ENCODE data around the gene POLDIP2. TPM values are rescaled to one million over a fixed set of nuclear protein-coding genes. Genes with fewer than 3 reads are reported as not detected.

POLDIP2 gene, protein sequence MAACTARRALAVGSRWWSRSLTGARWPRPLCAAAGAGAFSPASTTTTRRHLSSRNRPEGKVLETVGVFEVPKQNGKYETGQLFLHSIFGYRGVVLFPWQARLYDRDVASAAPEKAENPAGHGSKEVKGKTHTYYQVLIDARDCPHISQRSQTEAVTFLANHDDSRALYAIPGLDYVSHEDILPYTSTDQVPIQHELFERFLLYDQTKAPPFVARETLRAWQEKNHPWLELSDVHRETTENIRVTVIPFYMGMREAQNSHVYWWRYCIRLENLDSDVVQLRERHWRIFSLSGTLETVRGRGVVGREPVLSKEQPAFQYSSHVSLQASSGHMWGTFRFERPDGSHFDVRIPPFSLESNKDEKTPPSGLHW
- 70.1 to 70.8 TPM (median 70.4 TPM) in 3 replicates for total RNA-seq
- long read RNA-seq, transcript POLDIP2-201 (11 exons, 2,121 nt) = major isoform, 191 of 206 reads
- long read RNA-seq, partial matches to known transcripts = 3 of 206 reads
- long read RNA-seq, other reads (novel, unspliced or antisense) = 12 of 206 reads

DNA sequence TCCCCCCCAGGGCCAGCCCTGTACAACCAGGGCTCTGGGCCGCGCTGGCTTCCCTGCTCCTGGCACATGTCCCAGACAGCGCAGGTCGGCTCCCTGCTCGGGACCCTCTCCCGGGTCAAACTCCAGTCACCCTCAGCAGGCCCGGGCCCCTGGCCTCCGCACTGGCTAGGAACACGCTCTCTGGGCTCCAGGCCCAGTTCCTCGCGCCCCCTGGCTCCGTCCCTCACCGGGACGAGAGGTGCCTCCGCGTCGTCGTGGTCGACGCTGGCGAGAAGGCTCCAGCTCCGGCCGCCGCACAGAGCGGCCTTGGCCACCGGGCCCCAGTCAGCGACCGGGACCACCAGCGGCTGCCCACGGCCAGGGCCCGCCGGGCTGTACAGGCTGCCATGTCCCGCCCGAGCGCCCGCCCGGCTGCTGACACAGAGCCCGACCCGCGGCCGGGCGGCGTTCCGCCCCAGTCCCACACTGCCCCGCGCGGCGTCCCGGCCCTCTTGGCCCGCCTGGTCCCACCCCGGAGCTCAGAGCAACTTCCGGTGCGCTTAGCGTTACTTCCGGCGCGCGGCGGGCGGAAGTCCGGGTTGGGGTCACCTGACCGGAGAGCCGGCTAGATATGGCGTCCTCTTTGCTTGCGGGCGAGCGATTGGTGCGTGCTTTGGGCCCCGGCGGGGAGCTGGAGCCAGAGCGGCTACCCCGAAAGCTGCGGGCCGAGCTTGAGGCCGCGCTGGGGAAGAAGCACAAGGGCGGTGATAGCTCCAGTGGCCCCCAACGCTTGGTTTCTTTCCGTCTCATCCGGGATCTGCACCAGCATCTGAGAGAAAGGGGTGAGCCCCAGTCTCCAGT lies at the start of gene POLDIP2:
Gene POLDIP2, minus strand, starts transcription at position 467 of the 840 bp plus-strand sequence. Its CDS starts 79 bp downstream, at position 388.
- Mint-ChIP-seq H3K36me3 (ENCODE audit: low read depth) (peaks cover 17% of the 10 kb centered on the region), H3K27me3 (ENCODE audit: low read depth) (no peaks in the 10 kb centered on the region), H3K9me3 (ENCODE audit: low read depth) (no peaks in the 10 kb centered on the region), H3K27ac (ENCODE audit: unreplicated experiment) (peak within 1 kb of the TSS; percentile 91), H3K4me3 (ENCODE audit: unreplicated experiment) (peak within 1 kb of the TSS; percentile 92), H3K4me1 (ENCODE audit: low read depth) (peaks cover 24% of the 10 kb centered on the region)
- peak; percentile 98 for DNase-seq (ENCODE audit: low spot score)
- TF ChIP-seq, protein P1, sequence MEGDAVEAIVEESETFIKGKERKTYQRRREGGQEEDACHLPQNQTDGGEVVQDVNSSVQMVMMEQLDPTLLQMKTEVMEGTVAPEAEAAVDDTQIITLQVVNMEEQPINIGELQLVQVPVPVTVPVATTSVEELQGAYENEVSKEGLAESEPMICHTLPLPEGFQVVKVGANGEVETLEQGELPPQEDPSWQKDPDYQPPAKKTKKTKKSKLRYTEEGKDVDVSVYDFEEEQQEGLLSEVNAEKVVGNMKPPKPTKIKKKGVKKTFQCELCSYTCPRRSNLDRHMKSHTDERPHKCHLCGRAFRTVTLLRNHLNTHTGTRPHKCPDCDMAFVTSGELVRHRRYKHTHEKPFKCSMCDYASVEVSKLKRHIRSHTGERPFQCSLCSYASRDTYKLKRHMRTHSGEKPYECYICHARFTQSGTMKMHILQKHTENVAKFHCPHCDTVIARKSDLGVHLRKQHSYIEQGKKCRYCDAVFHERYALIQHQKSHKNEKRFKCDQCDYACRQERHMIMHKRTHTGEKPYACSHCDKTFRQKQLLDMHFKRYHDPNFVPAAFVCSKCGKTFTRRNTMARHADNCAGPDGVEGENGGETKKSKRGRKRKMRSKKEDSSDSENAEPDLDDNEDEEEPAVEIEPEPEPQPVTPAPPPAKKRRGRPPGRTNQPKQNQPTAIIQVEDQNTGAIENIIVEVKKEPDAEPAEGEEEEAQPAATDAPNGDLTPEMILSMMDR (IDR thresholded peaks at IDR 0.05) = peak; percentile 52

DNA sequence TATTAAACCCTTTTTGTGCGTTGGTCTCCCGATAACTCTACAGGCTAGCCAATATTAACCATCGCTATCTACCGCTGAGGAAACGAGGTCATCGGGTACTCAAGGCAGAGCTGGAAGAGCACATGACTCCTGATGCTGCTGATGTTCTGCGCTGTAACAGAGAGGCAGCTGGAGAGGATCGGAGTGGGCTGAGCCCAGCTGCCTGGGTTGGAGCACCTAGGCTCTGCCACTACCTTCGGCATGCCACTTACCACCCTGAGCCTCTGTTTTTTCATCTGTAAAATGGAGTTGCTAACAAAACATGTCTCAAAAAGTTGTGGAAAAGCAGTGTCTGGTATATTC lies 49.1 kb upstream of the POLDIP2 start:
- no peak for DNase-seq (ENCODE audit: low spot score)
- Mint-ChIP-seq H3K4me1 (ENCODE audit: low read depth) (peaks cover 21% of the 10 kb centered on the region), H3K27me3 (ENCODE audit: low read depth) (peaks cover 3% of the 10 kb centered on the region), H3K36me3 (ENCODE audit: low read depth) (no peaks in the 10 kb centered on the region), H3K4me3 (ENCODE audit: unreplicated experiment) (peak overlapping the region; percentile 64), H3K27ac (ENCODE audit: unreplicated experiment) (no peak overlapping the region), H3K9me3 (ENCODE audit: low read depth) (no peaks in the 10 kb centered on the region)
- TF ChIP-seq, protein P1 (IDR thresholded peaks at IDR 0.05) = no peak

DNA sequence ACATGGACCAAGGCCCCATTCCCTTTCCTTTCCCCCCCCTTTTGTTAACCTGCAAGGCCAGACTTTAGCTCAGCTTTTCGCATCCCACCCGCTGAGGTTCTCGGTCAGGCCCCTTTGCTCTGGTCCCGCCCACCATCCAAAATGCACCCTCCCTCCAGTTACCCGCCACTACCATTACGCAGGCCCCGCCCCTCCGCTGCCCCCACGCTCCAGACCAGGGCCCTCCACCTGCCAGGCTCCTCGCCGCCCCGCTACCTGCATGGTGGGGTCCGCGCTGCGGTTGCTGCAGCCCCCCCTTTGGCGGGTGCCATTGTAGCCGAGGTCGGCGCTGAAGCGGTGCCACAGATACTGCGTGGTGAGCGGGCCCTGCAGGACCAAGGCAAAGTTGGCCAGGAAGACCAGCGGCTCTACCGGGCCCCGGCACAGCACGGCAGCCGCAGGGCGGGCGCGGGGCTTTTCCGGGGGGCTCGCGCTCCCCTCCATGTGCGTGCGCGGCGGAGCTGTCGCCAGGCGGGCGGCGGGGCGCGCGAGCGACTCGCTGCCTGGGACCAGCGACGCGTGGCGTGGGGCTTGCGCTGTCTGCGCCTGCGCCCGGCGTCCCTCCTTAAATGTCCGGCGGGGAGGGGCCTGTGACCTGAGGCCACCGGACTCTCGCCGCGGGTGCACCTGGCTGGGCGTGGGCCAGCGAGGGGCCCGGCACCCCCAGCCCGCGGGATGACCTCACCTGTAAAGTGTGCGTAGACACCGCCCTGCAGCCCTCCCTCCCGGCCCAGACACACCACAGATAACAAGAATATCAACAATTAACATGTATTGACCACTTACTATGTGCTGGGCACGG lies 48.5 kb upstream of the POLDIP2 start, which contains the start of gene SLC46A1:
Gene SLC46A1, minus strand, starts transcription at position 581 of the 841 bp plus-strand sequence. Its CDS starts 98 bp downstream, at position 483.
- Mint-ChIP-seq H3K4me1 (ENCODE audit: low read depth) (peaks cover 21% of the 10 kb centered on the region), H3K36me3 (ENCODE audit: low read depth) (no peaks in the 10 kb centered on the region), H3K27ac (ENCODE audit: unreplicated experiment) (peak within 1 kb of the TSS; percentile 63), H3K9me3 (ENCODE audit: low read depth) (no peaks in the 10 kb centered on the region), H3K4me3 (ENCODE audit: unreplicated experiment) (peak within 1 kb of the TSS; percentile 84), H3K27me3 (ENCODE audit: low read depth) (no peaks in the 10 kb centered on the region)
- DNase-seq (ENCODE audit: low spot score) = peak; percentile 80
- TF ChIP-seq, protein P1 (IDR thresholded peaks at IDR 0.05) = peak; percentile 22

DNA sequence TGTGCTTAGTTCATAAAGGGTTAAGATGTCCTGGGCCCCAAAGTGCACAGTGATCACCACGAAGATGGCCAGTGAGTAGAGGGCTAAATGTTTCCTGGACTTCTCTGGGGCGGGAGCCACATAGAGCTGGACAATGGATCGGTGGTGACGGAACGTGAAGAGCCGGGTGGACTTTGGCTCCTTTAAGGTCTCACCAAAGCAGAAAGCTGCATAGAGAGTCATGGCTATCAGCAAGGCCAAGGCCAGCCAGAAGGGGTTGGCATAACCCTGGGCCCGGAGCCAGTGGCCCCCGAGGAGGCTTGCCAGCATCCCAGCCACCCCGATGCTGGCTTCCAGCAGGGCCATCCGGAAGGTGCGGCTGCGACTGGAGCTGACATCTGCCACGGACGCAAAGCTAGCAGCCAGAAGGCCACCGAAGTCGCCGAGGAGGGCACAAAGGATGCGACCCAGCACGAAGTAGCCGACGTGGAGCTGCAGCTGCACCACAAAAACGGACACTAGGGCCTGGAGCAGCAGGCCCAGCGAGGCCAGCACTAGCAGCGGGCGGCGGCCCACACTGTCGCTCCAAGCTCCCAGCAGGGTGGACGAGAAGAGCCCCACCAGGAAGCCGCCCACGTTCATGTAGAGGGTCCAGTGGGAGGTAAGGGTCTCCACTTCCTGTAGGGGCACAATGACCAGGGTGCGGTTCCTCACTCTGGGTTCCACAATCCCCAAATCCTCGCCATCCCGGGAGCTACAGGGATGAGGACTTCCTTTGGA lies 47.7 kb upstream of the POLDIP2 start:
- DNase-seq (ENCODE audit: low spot score) = peak; percentile 76
- peak overlapping the region; percentile 63 for H3K27ac Mint-ChIP-seq (ENCODE audit: unreplicated experiment)
- H3K9me3 Mint-ChIP-seq (ENCODE audit: low read depth) = no peaks in the 10 kb centered on the region
- peaks cover 21% of the 10 kb centered on the region for H3K4me1 Mint-ChIP-seq (ENCODE audit: low read depth)
- no peaks in the 10 kb centered on the region for H3K36me3 Mint-ChIP-seq (ENCODE audit: low read depth)
- H3K27me3 Mint-ChIP-seq (ENCODE audit: low read depth) = no peaks in the 10 kb centered on the region
- TF ChIP-seq, protein P1 (IDR thresholded peaks at IDR 0.05) = no peak
- peak overlapping the region; percentile 84 for H3K4me3 Mint-ChIP-seq (ENCODE audit: unreplicated experiment)
